Hematopoietic multipotent progenitor cell treated with erythropoietin and hydrocortisone succinate and interleukin-3 and kit ligand, for 17 days (in vitro differentiated cells): Measurements from ENCODE around the gene GCNT2.
"Not testable (repeated sequence)": the region's sequence is repeated elsewhere in the genome, so short reads cannot be mapped to it uniquely, and the experiment has no call there.

Experiments
- DNase-seq: peaks from one replicate; pipeline ENCODE4 v3.0.0-alpha.2; 2015; ENCODE audit warnings: low spot score

GCNT2 gene

DNA sequence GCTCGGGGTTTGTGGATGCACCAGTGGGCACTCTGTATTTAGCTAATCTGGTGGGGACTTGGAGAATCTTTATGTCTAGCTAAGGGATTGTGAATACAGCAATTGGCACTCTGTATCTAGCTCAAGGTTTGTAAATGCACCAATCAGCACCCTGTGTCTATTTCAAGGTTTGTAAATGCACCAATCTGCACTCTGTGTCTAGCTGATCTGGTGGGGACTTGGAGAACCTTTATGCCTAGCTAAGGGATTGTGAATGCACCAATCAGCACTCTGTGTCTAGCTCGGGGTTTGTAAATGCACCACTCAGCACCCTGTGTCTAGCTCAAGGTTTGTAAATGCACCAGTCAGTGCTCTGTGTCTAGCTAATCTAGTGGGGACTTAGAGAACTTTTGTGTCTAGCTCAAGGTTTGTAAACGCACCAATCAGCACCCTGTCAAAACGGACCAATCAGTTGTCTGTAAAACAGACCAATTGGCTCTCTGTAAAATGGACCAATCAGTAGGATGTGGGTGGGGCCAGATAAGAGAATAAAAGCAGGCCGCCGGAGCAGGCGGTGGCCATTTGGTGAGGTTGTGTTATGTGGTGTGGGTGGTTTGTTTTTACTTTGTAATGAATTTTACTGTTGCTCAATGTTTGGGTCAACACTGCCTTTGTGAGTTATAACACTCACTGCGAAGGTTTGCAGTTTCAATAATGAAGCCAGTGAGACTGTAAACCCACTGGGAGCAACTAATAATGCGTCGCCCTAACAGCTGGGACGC, 139.5 kb downstream of the GCNT2 start:
- not testable (repeated sequence) for DNase-seq

DNA sequence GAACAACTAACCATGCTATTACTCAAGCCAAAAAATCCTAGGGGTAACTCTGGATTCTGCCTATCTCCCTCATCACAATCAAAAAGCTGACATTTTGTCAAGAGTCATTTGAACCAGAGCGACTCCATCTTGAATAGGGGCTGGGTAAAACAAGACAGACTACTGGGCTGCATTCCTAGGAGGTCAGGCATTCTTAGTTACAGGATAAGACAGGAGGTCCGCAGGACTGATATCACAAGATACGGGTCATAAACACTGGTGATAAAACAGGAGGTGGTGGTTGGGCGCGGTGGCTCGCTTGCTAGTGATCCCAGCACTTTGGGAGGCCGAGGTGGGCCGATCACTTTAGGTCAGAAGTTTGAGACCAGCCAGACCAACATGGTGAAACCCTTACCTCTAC, 141.1 kb downstream of the GCNT2 start:
- DNase-seq: no peak

- no peak for DNase-seq
Measured at GRCh38 chr6:10662742-10663141, 141.6 kb downstream of the GCNT2 start.

DNA sequence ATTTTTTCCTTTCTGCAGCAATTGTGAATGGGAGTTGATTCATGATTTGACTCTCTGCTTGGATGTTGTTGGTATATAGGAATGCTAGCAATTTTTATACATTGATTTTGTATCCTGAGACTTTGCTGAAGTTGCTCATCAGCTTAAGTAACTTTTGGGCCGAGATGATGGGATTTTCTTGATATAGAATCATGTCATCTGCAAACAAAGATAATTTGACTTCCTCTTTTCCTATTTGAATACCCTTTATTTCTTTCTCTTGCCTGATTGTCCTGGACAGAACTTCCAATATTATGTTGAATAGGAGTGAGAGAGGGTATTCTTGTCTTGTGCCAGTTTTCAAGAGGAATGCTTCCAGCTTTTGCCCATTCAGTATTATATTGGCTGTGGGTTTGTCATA, 144.4 kb downstream of the GCNT2 start:
- not testable (repeated sequence) for DNase-seq

DNA sequence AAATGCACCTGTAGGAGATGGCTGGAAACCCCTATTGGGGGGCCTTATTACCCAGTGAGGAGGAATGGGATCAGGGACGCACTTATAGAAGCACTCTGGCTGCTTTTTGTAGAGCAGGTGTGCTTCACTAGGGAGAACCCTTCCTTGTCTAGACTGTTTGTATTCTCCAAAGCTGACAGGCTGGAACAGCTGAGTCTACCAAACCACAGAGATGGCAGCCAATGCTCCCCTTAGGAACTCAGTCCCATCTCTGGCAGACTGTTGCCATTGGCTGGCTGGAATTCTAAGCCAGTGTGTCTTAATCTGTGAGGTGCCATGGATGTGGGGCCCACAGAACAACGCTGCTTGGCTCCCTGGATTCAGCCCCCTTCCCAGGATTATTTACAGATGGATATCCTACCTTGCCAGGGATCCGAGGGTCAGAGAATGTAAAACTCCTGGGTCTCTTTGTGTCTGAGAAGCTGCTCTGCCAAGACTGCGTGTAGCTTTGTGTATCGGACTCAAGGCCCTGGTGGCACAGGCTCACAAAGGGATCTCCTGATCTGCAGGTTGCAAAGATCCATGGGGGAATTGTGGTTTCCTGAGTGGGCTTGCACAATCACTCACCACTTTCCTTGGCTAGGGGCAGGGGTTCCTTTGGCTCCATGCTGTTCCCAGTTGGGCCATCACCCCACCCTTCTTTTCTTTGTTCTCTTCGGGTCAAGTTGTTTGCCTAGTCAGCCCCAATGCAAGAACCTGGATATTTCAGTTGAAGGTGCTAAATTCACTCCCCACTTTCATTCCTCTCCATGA, 147.2 kb downstream of the GCNT2 start:
- DNase-seq: no peak

GRCh38 chr6:10676403-10676802, 155.3 kb downstream of the GCNT2 start:
- no peak for DNase-seq

DNA sequence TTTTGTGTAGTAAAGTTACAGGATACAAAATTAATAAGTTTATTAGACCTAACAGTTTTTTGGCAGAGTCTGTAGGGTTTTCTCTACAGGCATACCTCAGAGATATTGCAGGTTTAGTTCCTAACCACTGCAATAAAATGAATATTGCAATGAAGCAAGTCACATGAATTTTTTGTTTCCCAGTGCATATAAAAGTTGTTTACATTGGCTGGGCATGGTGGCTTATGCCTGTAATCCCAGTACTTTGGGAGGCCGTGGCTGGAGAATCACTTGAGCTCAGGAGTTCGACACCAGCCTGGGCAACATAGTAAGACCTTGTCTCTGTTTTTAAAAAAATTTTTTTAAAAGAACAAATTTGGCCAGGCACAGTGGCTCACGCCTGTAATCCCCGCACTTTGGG, 157.3 kb downstream of the GCNT2 start:
- DNase-seq: no peak
